SK-N-SH (cell line): ENCODE data around the gene OPCML. TPM values are rescaled to one million over a fixed set of nuclear protein-coding genes. Genes with fewer than 3 reads are reported as not detected.

ENCODE experiments used
- CTCF ChIA-PET: fragments of 300-600, 350-600 bp; formaldehyde crosslinking; extraction: SDS; loops from one replicate; lab custom pipeline; 2021; lab: Yijun Ruan, JAX
- POLR2A ChIA-PET: fragments of 350-600 bp; sonication (Branson Sonifier 250); formaldehyde crosslinking; extraction: SDS; loops from one replicate; lab custom pipeline; 2020; ENCODE audit warnings: antibody characterized with exemption, inconsistent platforms; lab: Yijun Ruan, JAX
- DNase-seq: peaks from one replicate; pipeline ENCODE4 v3.0.0; 2012
- H2AFZ ChIP-seq: fragments of 200-600 bp; sonication (generic); 2 replicates; pipeline ENCODE4 v1.8.1; 2016; ENCODE audit warnings: antibody characterized with exemption, mild to moderate bottlenecking, low read depth
- H3F3A ChIP-seq: fragments of 200-600 bp; sonication (generic); replicated peaks from 2 replicates; pipeline ENCODE3; 2016; ENCODE audit warnings: antibody characterized with exemption, mild to moderate bottlenecking; ENCODE audit not compliant: insufficient read depth
- H3K27ac ChIP-seq, 2 experiments: fragments of 200-500 bp in 1 of 2; fragments of 200-600 bp in 1 of 2; sonication (Bioruptor generic) in 1 of 2; sonication (generic), shearing (Covaris generic) in 1 of 2; 2 replicates each; pipeline versions ENCODE4 v1.5.1 to v1.6.1; 2014 to 2016; ENCODE audit warnings: low read depth in 2 of 2, inconsistent platforms in 1 of 2, low read length in 1 of 2, mild to moderate bottlenecking in 1 of 2, mixed read lengths in 1 of 2
- H3K27me3 ChIP-seq: fragments of 200-600 bp; sonication (generic), shearing (Covaris generic); 2 replicates; pipeline ENCODE4 v1.6.1; 2016; ENCODE audit warnings: mixed run types; ENCODE audit not compliant: insufficient read depth
- H3K36me3 ChIP-seq, 2 experiments: fragments of 200-500 bp in 1 of 2; fragments of 200-600 bp in 1 of 2; sonication (Bioruptor generic) in 1 of 2; sonication (generic) in 1 of 2; replicated peaks in 1 of 2; 2 replicates each; pipeline versions ENCODE3 to v1.5.1; 2014 to 2016; ENCODE audit warnings: low read length in 1 of 2, mild to moderate bottlenecking in 1 of 2; ENCODE audit not compliant: insufficient read depth in 2 of 2, control insufficient read depth in 1 of 2
- H3K4me1 ChIP-seq, 2 experiments: fragments of 200-500 bp in 1 of 2; fragments of 200-600 bp in 1 of 2; sonication (Bioruptor generic) in 1 of 2; sonication (generic), shearing (Covaris generic) in 1 of 2; 2 replicates each; pipeline versions ENCODE4 v1.5.1 to v1.6.1; 2014 to 2016; ENCODE audit warnings: low read depth in 1 of 2, low read length in 1 of 2, mixed run types in 1 of 2; ENCODE audit not compliant: insufficient read depth in 2 of 2, control insufficient read depth in 1 of 2
- H3K4me2 ChIP-seq: fragments of 200-600 bp; sonication (generic), shearing (Covaris generic); 2 replicates; pipeline ENCODE4 v1.6.1; 2017; ENCODE audit warnings: mixed run types
- H3K4me3 ChIP-seq, 2 experiments: fragments of 200-500 bp in 1 of 2; fragments of 200-600 bp in 1 of 2; sonication (Bioruptor generic) in 1 of 2; sonication (generic), shearing (Covaris generic) in 1 of 2; 2 replicates each; pipeline versions ENCODE4 v1.5.1 to v1.8.1; 2014 to 2016; ENCODE audit warnings: low read depth in 2 of 2, inconsistent platforms in 1 of 2, low read length in 1 of 2, mild to moderate bottlenecking in 1 of 2, mixed read lengths in 1 of 2, moderate library complexity in 1 of 2
- H3K79me2 ChIP-seq: fragments of 200-600 bp; sonication (generic); 2 replicates; pipeline ENCODE4 v1.8.1; 2017; ENCODE audit warnings: mild to moderate bottlenecking; ENCODE audit not compliant: insufficient read depth
- H3K9ac ChIP-seq: fragments of 200-600 bp; sonication (generic); 2 replicates; pipeline ENCODE4 v1.6.1; 2017; ENCODE audit warnings: mixed run types
- H3K9me2 ChIP-seq: fragments of 200-600 bp; sonication (generic); 2 replicates; pipeline ENCODE4 v1.6.1; 2017; ENCODE audit warnings: mixed run types
- H3K9me3 ChIP-seq: fragments of 200-600 bp; sonication (generic); 2 replicates; pipeline ENCODE4 v1.6.1; 2017; ENCODE audit warnings: mixed run types, mild to moderate bottlenecking, moderate library complexity
- H4K20me1 ChIP-seq: fragments of 200-600 bp; sonication (generic); 2 replicates; pipeline ENCODE4 v1.6.1; 2017; ENCODE audit warnings: mild to moderate bottlenecking, mixed run types; ENCODE audit not compliant: insufficient read depth
- CHD2 ChIP-seq: fragments of 150-350 bp; IDR thresholded peaks from 2 replicates; pipeline ENCODE4 v1.6.1; 2018; ENCODE audit warnings: low read length; ENCODE audit not compliant: partially characterized antibody
- EP300 ChIP-seq, 2 experiments: IDR thresholded peaks; 2 replicates each; pipeline versions ENCODE4 v1.4.0 to v1.6.1; 2012; ENCODE audit warnings: borderline replicate concordance in 1 of 2, low read depth in 1 of 2, low read length in 1 of 2
- EZH2phosphoT487 ChIP-seq: fragments of 200-600 bp; sonication (generic); IDR thresholded peaks from 2 replicates; pipeline ENCODE4 v1.6.1; 2017; ENCODE audit warnings: low read depth, mixed run types, mild to moderate bottlenecking, antibody characterized with exemption, moderate library complexity, borderline replicate concordance
- FOSL2 ChIP-seq: IDR thresholded peaks from 2 replicates; pipeline ENCODE4 v1.4.0; 2012; ENCODE audit warnings: low read depth, mild to moderate bottlenecking, moderate library complexity, borderline replicate concordance
- FOXM1 ChIP-seq: IDR thresholded peaks from 2 replicates; pipeline ENCODE4 v1.4.0; 2012; ENCODE audit warnings: low read depth, mild to moderate bottlenecking
- GABPA ChIP-seq: IDR thresholded peaks from 2 replicates; pipeline ENCODE4 v1.4.0; 2012; ENCODE audit warnings: low read depth, mild to moderate bottlenecking
- JUND ChIP-seq: IDR thresholded peaks from 2 replicates; pipeline ENCODE4 v1.4.0; 2012
- POLR2AphosphoS5 ChIP-seq: IDR thresholded peaks from 2 replicates; pipeline ENCODE4 v1.6.1; 2012; ENCODE audit warnings: low read depth, low read length
- RAD21 ChIP-seq: IDR thresholded peaks from 2 replicates; pipeline ENCODE4 v1.6.1; 2012; ENCODE audit warnings: mild to moderate bottlenecking, low read length
- RFX5 ChIP-seq: IDR thresholded peaks from 2 replicates; pipeline ENCODE4 v1.6.1; 2012; ENCODE audit warnings: mild to moderate bottlenecking, improper control_type of control experiment, low read length
- RXRA ChIP-seq: IDR thresholded peaks from 2 replicates; pipeline ENCODE4 v1.4.0; 2012; ENCODE audit warnings: low read depth, mild to moderate bottlenecking, borderline replicate concordance
- SIN3A ChIP-seq: IDR thresholded peaks from 2 replicates; pipeline ENCODE4 v1.6.1; 2012; ENCODE audit warnings: low read depth, mild to moderate bottlenecking, low read length, moderate library complexity, borderline replicate concordance
- SMC3 ChIP-seq: IDR thresholded peaks from 2 replicates; pipeline ENCODE4 v1.6.1; 2012; ENCODE audit warnings: low read depth, low read length, improper control_type of control experiment
- TAF1 ChIP-seq: IDR thresholded peaks from 2 replicates; pipeline ENCODE4 v1.6.1; 2012; ENCODE audit warnings: low read depth, mild to moderate bottlenecking, low read length, moderate library complexity, borderline replicate concordance
- TCF12 ChIP-seq: IDR thresholded peaks from 2 replicates; pipeline ENCODE4 v1.4.0; 2012
- TEAD4 ChIP-seq: IDR thresholded peaks from 2 replicates; pipeline ENCODE4 v1.4.0; 2012; ENCODE audit warnings: mild to moderate bottlenecking, borderline replicate concordance; ENCODE audit not compliant: insufficient read depth
- ZBTB33 ChIP-seq: IDR thresholded peaks from 2 replicates; pipeline ENCODE4 v1.4.0; 2012; ENCODE audit warnings: low read depth, borderline replicate concordance
- polyA plus RNA-seq, 3 experiments: library from polyadenylated mRNA; depleted of rRNA; stranded (reverse); fragments of >200 nt; gene quantifications; 2 replicates each; pipeline ENCODE4 v1.2.3, GENCODE V29; 2012
- TF ChIP-seq, protein P1 (sequence below): fragments of 200-600 bp; sonication (generic); IDR thresholded peaks from 2 replicates; pipeline ENCODE4 v1.6.1; 2017; ENCODE audit warnings: antibody characterized with exemption, mild to moderate bottlenecking, moderate library complexity
- TF ChIP-seq, protein P2 (sequence below): fragments of 150-350 bp; IDR thresholded peaks from 2 replicates; pipeline ENCODE4 v1.6.1; 2017; ENCODE audit warnings: antibody characterized with exemption, low read length, low read depth, borderline replicate concordance
- TF ChIP-seq, protein P3 (sequence below): IDR thresholded peaks from 2 replicates; pipeline ENCODE4 v1.6.1; 2012; ENCODE audit warnings: mild to moderate bottlenecking, low read depth, low read length, moderate library complexity

The OPCML gene
- polyA plus RNA-seq, 1 of the 3 experiments (the other 2 are of a cell fraction) = not detected

DNA sequence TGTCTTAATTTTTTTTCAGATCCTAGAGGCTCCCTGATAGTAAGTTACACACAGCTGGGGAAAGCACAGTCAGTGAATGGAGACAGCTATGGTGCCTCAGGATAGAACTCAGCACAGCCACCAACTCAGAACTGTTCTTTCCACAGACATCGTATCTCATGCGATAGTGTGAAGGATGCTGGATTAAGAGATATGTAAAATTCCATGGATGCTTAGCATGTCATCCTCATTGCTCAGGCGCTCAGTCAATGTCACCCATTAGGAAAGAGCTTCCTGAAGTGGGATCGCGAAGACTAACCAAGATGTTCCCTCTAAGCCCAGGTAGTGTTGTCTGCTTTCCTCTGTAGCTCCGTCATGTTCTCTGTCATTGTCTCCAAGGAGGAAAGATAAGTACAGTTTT, 1000.4 kb downstream of the OPCML start (continued):
- TF ChIP-seq ZBTB33 (no peak), TEAD4 (no peak), GABPA (no peak), EP300 (IDR thresholded peaks at IDR 0.05; ENCODE audit: borderline replicate concordance in 1 of 2, low read depth in 1 of 2, low read length in 1 of 2) (no peak), RAD21 (no peak), EZH2phosphoT487 (no peak), JUND (no peak), TCF12 (no peak), FOSL2 (no peak), FOXM1 (no peak)
- TF ChIP-seq, protein P1, sequence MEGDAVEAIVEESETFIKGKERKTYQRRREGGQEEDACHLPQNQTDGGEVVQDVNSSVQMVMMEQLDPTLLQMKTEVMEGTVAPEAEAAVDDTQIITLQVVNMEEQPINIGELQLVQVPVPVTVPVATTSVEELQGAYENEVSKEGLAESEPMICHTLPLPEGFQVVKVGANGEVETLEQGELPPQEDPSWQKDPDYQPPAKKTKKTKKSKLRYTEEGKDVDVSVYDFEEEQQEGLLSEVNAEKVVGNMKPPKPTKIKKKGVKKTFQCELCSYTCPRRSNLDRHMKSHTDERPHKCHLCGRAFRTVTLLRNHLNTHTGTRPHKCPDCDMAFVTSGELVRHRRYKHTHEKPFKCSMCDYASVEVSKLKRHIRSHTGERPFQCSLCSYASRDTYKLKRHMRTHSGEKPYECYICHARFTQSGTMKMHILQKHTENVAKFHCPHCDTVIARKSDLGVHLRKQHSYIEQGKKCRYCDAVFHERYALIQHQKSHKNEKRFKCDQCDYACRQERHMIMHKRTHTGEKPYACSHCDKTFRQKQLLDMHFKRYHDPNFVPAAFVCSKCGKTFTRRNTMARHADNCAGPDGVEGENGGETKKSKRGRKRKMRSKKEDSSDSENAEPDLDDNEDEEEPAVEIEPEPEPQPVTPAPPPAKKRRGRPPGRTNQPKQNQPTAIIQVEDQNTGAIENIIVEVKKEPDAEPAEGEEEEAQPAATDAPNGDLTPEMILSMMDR = no peak
- TF ChIP-seq, protein P2, sequence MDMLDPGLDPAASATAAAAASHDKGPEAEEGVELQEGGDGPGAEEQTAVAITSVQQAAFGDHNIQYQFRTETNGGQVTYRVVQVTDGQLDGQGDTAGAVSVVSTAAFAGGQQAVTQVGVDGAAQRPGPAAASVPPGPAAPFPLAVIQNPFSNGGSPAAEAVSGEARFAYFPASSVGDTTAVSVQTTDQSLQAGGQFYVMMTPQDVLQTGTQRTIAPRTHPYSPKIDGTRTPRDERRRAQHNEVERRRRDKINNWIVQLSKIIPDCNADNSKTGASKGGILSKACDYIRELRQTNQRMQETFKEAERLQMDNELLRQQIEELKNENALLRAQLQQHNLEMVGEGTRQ = no peak

GRCh38 chr11:132528181-132528580, 1004.1 kb downstream of the OPCML start:
- ChIA-PET POLR2A (no interaction called here), CTCF (interaction anchor here (0.6 kb wide), 1 partner anchor 95 kb away, joined by 3 read pairs; no protein-coding TSS in a partner anchor)
- DNase-seq = no peak

More at GRCh38 chr11:132528181-132528580, 1004.1 kb downstream of the OPCML start:
- Histone ChIP-seq H3K36me3 (no peaks in the 10 kb centered on the region), H3K4me1 (no peaks in the 10 kb centered on the region), H3K9ac (no peak overlapping the region), H3F3A (no peaks in the 10 kb centered on the region)
- TF ChIP-seq POLR2AphosphoS5 (no peak), CHD2 (no peak), SIN3A (no peak), GABPA (no peak), RXRA (no peak), FOXM1 (no peak), SMC3 (no peak), EP300 (IDR thresholded peaks at IDR 0.05; ENCODE audit: borderline replicate concordance in 1 of 2, low read depth in 1 of 2, low read length in 1 of 2) (no peak), TAF1 (no peak), RFX5 (no peak), JUND (no peak)
- TF ChIP-seq, protein P3, sequence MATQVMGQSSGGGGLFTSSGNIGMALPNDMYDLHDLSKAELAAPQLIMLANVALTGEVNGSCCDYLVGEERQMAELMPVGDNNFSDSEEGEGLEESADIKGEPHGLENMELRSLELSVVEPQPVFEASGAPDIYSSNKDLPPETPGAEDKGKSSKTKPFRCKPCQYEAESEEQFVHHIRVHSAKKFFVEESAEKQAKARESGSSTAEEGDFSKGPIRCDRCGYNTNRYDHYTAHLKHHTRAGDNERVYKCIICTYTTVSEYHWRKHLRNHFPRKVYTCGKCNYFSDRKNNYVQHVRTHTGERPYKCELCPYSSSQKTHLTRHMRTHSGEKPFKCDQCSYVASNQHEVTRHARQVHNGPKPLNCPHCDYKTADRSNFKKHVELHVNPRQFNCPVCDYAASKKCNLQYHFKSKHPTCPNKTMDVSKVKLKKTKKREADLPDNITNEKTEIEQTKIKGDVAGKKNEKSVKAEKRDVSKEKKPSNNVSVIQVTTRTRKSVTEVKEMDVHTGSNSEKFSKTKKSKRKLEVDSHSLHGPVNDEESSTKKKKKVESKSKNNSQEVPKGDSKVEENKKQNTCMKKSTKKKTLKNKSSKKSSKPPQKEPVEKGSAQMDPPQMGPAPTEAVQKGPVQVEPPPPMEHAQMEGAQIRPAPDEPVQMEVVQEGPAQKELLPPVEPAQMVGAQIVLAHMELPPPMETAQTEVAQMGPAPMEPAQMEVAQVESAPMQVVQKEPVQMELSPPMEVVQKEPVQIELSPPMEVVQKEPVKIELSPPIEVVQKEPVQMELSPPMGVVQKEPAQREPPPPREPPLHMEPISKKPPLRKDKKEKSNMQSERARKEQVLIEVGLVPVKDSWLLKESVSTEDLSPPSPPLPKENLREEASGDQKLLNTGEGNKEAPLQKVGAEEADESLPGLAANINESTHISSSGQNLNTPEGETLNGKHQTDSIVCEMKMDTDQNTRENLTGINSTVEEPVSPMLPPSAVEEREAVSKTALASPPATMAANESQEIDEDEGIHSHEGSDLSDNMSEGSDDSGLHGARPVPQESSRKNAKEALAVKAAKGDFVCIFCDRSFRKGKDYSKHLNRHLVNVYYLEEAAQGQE = no peak
- TF ChIP-seq, all 33 proteins: peak for 0
- H3K27ac ChIP-seq = no peak overlapping the region
- H3K4me3 ChIP-seq = no peak overlapping the region
- no peak overlapping the region for H2AFZ ChIP-seq
- no peaks in the 10 kb centered on the region for H3K9me3 ChIP-seq
- no peak overlapping the region for H3K4me2 ChIP-seq
- H4K20me1 ChIP-seq = no peaks in the 10 kb centered on the region
- no peaks in the 10 kb centered on the region for H3K27me3 ChIP-seq
- no peaks in the 10 kb centered on the region for H3K9me2 ChIP-seq
- no peaks in the 10 kb centered on the region for H3K79me2 ChIP-seq
